HG02610 (cell line): ENCODE data around the gene ZFAND4.
"Not testable (repeated sequence)": the region's sequence is repeated elsewhere in the genome, so short reads cannot be mapped to it uniquely, and the experiment has no call there.

Source experiments
- ATAC-seq: cut with Tn5 transposase; IDR thresholded peaks from one replicate; pipeline ENCODE4 v1.9.1; 2021; ENCODE audit warnings: mild to moderate bottlenecking, moderate library complexity; ENCODE audit not compliant: unreplicated experiment

Gene ZFAND4

GRCh38 chr10:45672181-45673073 lies at the start of gene ZFAND4:
TSS of gene ZFAND4 (minus strand) at chr10:45672772. CDS start at chr10:45663725, 9,047 bp downstream.
- peak; percentile 99 for ATAC-seq

GRCh38 chr10:45721503-45721902 lies 48.9 kb upstream of the ZFAND4 start:
- ATAC-seq: not testable (repeated sequence)

GRCh38 chr10:45717642-45718041 lies 45.1 kb upstream of the ZFAND4 start:
- not testable (repeated sequence) for ATAC-seq

GRCh38 chr10:45717053-45717452 lies 44.5 kb upstream of the ZFAND4 start:
- ATAC-seq: not testable (repeated sequence)

- ATAC-seq: not testable (repeated sequence)
Observed at GRCh38 chr10:45711223-45711622, 38.7 kb upstream of the ZFAND4 start.

- ATAC-seq: peak; percentile 97
Observed at GRCh38 chr10:45710200-45710796, 37.7 kb upstream of the ZFAND4 start.

GRCh38 chr10:45678467-45678866 lies 5.9 kb upstream of the ZFAND4 start:
- ATAC-seq: not testable (repeated sequence)

GRCh38 chr10:45675388-45675787 lies 2.8 kb upstream of the ZFAND4 start:
- ATAC-seq: no peak

- ATAC-seq: no peak
Observed at GRCh38 chr10:45673074-45673648, 589 bp upstream of the ZFAND4 start.

GRCh38 chr10:45671300-45671699 lies 1.3 kb downstream of the ZFAND4 start:
- not testable (repeated sequence) for ATAC-seq

GRCh38 chr10:45669897-45670296 lies 2.7 kb downstream of the ZFAND4 start:
- ATAC-seq: not testable (repeated sequence)

GRCh38 chr10:45660876-45661411 lies 11.6 kb downstream of the ZFAND4 start:
- ATAC-seq: no peak

- no peak for ATAC-seq
Observed at GRCh38 chr10:45657033-45657926, 15.3 kb downstream of the ZFAND4 start.

GRCh38 chr10:45655219-45655618 lies 17.4 kb downstream of the ZFAND4 start:
- no peak for ATAC-seq

- ATAC-seq: not testable (repeated sequence)
Observed at GRCh38 chr10:45654753-45655141, 17.8 kb downstream of the ZFAND4 start.

- ATAC-seq: peak; percentile 68
Observed at GRCh38 chr10:45653454-45653853, 19.1 kb downstream of the ZFAND4 start.

- ATAC-seq: no peak
Observed at GRCh38 chr10:45652511-45652910, 20.1 kb downstream of the ZFAND4 start.

- no peak for ATAC-seq
Observed at GRCh38 chr10:45649296-45649695, 23.3 kb downstream of the ZFAND4 start.

- no peak for ATAC-seq
Observed at GRCh38 chr10:45647118-45647517, 25.5 kb downstream of the ZFAND4 start.

- ATAC-seq: no peak
Observed at GRCh38 chr10:45646384-45647050, 26.1 kb downstream of the ZFAND4 start.
